ENCODE data around the gene PTPRU.

PTPRU gene

GRCh38 chr1:29259802-29260441 is 23.6 kb downstream of the PTPRU start:
- TF ChIP-seq CTCF (conservative IDR thresholded peaks at IDR 0.05; ENCODE audit: control insufficient read depth, insufficient read depth, low read depth, low read length) = no peak
- DNase-seq (ENCODE audit: low read depth) = no peak
- peak overlapping the region; percentile 30 for H3K4me3 ChIP-seq (ENCODE audit: control insufficient read depth, low read depth, low read length)

GRCh38 chr1:29260531-29260930 is 24.2 kb downstream of the PTPRU start:
- DNase-seq (ENCODE audit: low read depth) = no peak
- no peak overlapping the region for H3K4me3 ChIP-seq (ENCODE audit: control insufficient read depth, low read depth, low read length)
- TF ChIP-seq CTCF (conservative IDR thresholded peaks at IDR 0.05; ENCODE audit: control insufficient read depth, insufficient read depth, low read depth, low read length) = no peak

GRCh38 chr1:29264773-29265389 is 28.6 kb downstream of the PTPRU start:
- H3K4me3 ChIP-seq (ENCODE audit: control insufficient read depth, low read depth, low read length) = no peak overlapping the region
- no peak for TF ChIP-seq CTCF (conservative IDR thresholded peaks at IDR 0.05; ENCODE audit: control insufficient read depth, insufficient read depth, low read depth, low read length)
- peak; percentile 77 for DNase-seq (ENCODE audit: low read depth)

- DNase-seq (ENCODE audit: low read depth) = no peak
- H3K4me3 ChIP-seq (ENCODE audit: control insufficient read depth, low read depth, low read length) = no peak overlapping the region
- TF ChIP-seq CTCF (conservative IDR thresholded peaks at IDR 0.05; ENCODE audit: control insufficient read depth, insufficient read depth, low read depth, low read length) = no peak
These were observed 30.6 kb downstream of the PTPRU start for GRCh38 chr1:29266912-29267311.

GRCh38 chr1:29267321-29268070 is 31.2 kb downstream of the PTPRU start:
- TF ChIP-seq CTCF (conservative IDR thresholded peaks at IDR 0.05; ENCODE audit: control insufficient read depth, insufficient read depth, low read depth, low read length) = no peak
- DNase-seq (ENCODE audit: low read depth) = no peak
- no peak overlapping the region for H3K4me3 ChIP-seq (ENCODE audit: control insufficient read depth, low read depth, low read length)

GRCh38 chr1:29269382-29269781 is 33.1 kb downstream of the PTPRU start:
- DNase-seq (ENCODE audit: low read depth) = no peak
- TF ChIP-seq CTCF (conservative IDR thresholded peaks at IDR 0.05; ENCODE audit: control insufficient read depth, insufficient read depth, low read depth, low read length) = no peak
- no peak overlapping the region for H3K4me3 ChIP-seq (ENCODE audit: control insufficient read depth, low read depth, low read length)

Data from fibroblast of mammary gland (primary cell).